G401 (cell line): ENCODE measurements around the gene DVL3. TPM values are rescaled to one million over a fixed set of nuclear protein-coding genes. Genes with fewer than 3 reads are reported as not detected.
"Not testable (repeated sequence)": the region's sequence is repeated elsewhere in the genome, so short reads cannot be mapped to it uniquely, and the experiment has no call there.

Source experiments
- DNase-seq: peaks from one replicate; pipeline ENCODE4 v3.0.0-alpha.2; 2015; ENCODE audit warnings: low spot score
- in situ Hi-C: cut with HindIII; loops from 2 replicates; pipeline ENCODE4 v1.10.0; 2016; ENCODE audit warnings: low sequenced_read_pairs, mixed read lengths
- total RNA-seq: library from RNA; depleted of rRNA; stranded (reverse); fragments of >200 nt; shearing (Covaris generic); gene quantifications from 2 replicates; pipeline ENCODE4 v1.2.3, GENCODE V29; 2014

Gene DVL3
- total RNA-seq, 1 experiment from 2014 or later = 47.0 TPM

DNA sequence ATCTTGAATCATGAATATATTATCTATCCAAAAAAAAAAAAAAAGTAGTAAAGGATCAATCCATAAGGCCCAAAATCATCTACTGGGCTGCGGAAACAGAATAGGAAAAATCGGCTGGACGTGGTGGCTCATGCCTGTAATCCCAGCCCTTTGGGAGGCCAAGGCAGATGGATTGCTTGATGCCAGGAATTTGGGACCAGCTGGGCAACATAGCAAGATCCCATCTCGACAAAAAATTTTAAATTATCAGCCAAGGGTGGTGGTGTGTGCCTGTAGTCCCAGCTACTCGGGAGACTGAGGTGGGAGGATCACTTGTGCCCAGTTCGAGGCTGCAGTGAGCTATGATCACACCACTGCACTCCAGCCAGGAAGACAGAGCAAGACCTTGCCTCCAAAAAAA lies 6.1 kb upstream of the DVL3 start:
- in situ Hi-C loops = no loop called here
- DNase-seq = no peak

DNA sequence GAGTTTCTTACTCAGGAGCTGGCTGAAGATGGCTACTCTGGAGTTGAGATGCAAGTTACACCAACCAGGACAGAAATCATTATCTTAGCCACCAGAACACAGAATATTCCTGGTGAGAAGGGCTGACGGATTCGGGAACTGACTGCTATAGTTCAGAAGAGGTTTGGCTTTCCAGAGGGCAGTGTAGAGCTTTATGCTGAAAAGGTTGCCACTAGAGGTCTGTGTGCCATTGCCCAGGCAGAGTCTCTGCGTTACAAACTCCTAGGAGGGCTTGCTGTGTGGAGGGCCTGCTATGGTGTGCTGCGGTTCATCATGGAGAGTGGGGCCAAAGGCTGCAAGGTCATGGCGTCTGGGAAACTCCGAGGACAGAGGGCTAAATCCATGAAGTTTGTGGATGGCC lies 5.4 kb upstream of the DVL3 start:
- in situ Hi-C loops, DNase-seq: not testable (repeated sequence)

DNA sequence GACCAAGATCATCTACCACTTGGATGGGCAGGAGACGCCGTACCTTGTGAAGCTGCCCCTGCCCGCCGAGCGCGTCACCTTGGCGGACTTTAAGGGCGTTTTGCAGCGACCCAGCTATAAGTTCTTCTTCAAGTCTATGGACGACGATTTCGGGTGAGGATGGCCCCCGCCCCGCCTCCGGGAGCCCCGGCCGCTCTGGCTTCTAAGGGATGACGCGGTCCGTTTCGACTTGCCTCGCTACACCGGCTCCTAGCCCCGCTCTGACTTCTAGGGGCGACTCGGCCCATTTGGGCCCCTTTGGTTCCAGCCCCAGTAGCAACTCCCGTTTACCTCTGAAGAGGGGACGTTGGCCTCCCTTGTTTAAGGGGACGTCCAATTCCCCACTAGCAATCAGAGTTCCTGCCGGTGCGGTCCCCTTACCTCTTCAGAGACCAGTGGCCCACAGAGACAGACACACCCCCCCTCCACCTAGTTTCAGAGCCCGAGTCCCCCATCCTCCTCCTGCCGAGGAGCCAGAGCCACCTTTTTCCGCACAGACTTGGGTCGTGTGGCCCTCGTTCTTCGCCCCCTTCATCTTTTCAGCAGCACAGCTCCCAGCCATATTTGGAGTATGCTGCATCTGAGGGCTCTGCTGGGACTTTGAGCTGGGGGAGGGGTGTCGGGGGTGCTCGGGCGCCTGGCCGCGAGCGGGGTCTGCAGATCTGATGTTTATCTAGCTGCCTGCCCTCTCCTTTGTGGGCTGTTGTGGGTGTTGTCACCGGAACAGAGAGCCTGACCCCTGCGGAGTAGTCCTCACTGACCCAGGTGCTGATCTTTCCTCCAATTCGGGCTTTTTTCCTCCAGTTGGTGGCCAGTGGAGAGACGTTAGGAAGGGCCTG lies 706 bp downstream of the DVL3 start:
- in situ Hi-C loops = no loop called here
- DNase-seq = no peak

DNA sequence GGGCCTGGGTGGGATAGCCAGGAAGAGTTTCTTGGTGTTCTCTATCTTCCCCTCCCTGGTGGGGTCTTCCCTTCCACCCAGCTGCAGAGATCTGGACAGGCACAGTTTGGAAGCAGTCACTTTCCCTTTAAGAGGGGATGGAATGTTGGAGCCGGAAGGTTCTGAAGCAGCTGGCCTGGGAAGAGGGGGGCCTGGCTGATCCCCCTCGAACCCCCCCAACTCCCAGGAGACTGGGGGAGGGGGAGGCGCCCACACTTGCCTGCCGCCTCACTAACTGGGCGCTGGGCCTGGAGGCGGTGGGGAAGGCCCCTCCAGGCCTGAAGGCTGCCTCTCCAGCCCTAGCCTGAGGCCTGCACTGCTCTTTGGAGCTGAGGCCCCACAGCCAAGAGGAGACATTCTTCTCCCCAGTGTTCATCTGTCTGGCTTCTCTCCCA lies 1.4 kb downstream of the DVL3 start:
- in situ Hi-C loops = no loop called here
- peak; percentile 28 for DNase-seq

DNA sequence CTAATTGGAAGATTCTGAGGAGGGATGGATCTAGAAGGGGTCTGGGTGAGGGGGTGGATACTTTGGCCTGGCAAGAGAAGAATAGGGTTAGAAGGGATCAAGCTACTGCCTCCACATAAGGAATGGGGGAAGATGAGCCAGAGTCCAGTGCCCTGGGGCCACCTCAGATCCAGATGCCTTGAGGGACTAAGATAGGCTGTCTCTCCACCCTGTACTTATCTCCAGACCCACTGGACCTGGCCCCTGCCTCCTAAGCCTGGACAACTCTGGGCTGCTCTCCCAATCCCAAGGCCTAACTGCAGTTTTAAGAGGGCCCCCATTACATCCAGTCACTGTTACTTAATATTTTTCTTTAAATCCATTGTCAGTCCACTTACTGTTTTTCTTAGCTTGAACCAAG lies 2.0 kb downstream of the DVL3 start:
- DNase-seq = no peak
- in situ Hi-C loops = no loop called here

DNA sequence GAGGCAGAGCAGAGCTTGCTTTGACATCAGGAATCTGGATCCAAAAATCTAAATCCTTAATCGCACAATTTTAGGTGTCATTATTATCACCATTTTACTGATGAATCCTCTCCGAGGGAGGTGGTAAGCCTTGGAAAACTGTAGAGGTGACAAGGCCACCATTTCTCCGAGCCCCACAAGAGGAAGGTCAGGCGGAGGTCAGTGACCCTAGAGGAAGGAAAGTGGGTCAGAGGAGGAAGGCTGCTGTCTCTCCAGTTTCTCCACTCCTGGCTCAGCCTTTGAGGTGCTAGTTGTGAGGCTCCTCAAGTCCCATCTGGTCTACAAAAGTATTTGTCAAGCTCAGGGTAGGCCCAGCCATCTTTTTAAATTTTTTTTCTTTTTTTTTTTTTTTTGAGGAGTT lies 3.2 kb downstream of the DVL3 start:
- in situ Hi-C loops = no loop called here
- DNase-seq = no peak

DNA sequence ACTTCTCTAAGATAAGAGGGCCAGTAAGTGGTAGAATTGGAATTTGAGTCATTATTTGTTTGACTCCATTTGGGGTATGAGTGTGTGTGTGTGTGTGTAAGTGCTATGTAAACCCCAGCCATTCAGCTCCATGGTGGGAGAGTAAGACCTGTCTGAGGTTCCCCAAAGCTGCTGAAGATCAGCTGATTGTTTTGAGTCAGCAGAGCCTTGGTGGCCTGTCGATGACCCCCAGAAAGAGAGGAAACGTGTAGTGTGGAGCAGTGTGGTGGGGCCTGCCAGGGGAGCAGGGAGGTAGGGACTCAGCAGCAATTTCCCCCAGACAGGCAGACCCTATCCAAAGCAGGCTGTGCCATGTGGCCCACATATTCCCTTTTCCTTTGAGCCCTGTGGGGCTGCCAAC lies 5.3 kb downstream of the DVL3 start:
- DNase-seq = no peak
- in situ Hi-C loops = no loop called here

DNA sequence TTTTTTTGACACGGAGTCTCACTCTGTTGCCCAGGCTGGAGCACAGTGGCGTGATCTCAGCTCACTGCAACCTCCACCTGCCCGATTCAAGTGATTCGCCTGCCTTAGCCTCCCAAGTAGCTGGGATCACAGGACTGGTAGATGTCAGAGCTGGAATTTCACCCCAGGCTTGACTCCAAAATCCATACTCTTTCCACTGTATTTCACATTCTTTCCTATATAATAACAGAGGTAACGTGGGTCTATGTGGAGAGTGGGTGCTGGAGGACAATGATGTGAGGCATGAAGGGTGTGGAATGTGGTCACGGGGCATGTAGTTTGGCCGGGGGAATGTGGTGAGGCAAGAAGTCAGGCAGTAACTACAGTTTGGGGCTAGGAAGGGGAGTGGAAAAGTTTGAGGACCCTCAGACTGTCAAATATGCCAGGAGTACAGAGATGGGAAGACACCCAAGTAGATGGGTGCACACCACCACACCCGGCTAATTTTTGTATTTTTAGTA lies 7.4 kb downstream of the DVL3 start:
- DNase-seq, in situ Hi-C loops: not testable (repeated sequence)

DNA sequence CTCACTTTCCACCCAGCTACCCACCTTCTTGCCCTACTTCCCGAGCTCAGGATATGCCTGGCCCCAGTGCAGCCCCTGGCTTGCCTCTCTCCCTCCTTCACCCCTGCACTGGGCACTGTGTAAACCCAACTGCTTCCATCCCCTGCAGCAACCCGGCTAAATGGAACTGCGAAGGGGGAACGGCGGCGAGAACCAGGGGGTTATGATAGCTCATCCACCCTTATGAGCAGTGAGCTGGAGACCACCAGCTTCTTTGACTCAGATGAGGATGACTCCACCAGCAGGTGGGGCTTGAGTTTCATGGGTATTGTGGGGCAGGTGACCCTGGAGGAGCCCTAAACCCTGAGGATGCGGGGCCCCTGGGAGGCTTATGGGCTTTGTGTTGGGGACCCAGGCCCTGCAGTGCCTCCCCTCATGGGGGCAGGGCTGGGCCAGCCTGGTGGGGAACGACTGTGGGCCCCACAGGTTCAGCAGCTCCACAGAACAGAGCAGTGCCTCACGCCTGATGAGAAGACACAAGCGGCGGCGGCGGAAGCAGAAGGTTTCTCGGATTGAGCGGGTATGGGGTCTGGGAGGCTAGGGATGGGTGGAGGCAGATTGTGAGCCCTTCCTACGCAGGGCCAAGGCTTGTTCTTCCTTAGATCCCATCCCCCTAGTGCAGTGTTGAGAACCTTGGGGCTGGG lies 9.6 kb downstream of the DVL3 start:
- no peak for DNase-seq
- in situ Hi-C loops = no loop called here

DNA sequence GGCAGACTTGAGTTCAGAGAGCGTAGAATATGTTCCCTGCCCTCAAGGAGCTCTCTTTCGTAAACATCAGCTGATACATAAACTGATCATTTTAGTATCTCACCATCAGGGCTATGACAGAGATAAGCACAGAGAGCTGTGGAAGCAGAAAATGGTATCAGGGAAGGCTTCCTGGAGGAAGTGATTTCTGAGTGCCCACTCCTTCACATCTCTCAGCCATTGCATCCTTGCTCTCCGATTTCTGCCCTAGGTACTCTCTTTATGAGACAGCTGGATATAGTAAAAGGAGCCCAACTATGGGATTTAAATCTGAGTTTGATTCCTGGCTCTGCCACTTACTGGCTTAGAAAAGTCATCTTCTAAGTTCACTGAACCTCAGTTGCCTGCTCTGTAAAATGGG lies 10.4 kb downstream of the DVL3 start:
- in situ Hi-C loops = no loop called here

DNA sequence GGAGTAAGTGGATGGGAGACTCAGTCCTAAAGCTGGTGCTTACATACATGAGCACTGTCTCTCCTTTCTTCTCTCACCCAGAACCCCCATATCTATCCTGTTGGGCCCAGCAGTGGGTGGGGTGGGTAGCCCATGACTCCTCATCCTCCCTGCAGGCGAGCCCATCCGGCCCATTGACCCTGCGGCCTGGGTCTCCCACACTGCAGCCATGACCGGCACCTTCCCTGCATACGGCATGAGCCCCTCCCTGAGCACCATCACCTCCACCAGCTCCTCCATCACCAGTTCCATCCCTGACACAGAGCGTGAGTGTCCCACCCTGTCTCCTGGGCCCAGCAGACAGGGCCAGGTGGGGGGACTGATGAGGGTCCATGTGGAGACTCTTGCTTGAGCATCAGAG lies 11.5 kb downstream of the DVL3 start:
- no peak for DNase-seq
- in situ Hi-C loops = no loop called here

More for the DNA sequence above, 10.4 kb downstream of the DVL3 start:
- no peak for DNase-seq

DNA sequence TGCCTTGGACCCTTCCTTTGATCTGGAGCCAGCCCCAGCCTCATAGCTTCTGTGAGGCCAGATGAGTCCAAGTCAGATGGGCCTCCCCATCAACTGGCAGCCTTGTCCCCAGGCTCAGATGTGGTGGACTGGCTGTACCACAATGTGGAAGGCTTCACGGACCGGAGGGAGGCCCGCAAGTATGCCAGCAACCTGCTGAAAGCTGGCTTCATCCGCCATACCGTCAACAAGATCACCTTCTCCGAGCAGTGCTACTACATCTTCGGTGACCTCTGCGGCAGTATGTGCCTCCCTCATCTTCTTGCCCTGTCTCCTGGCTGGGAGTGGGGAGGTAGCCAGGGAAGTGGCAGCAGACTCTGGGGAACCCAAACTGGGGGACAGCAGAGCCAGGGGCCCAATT lies 12.6 kb downstream of the DVL3 start:
- in situ Hi-C loops = no loop called here
- no peak for DNase-seq

DNA sequence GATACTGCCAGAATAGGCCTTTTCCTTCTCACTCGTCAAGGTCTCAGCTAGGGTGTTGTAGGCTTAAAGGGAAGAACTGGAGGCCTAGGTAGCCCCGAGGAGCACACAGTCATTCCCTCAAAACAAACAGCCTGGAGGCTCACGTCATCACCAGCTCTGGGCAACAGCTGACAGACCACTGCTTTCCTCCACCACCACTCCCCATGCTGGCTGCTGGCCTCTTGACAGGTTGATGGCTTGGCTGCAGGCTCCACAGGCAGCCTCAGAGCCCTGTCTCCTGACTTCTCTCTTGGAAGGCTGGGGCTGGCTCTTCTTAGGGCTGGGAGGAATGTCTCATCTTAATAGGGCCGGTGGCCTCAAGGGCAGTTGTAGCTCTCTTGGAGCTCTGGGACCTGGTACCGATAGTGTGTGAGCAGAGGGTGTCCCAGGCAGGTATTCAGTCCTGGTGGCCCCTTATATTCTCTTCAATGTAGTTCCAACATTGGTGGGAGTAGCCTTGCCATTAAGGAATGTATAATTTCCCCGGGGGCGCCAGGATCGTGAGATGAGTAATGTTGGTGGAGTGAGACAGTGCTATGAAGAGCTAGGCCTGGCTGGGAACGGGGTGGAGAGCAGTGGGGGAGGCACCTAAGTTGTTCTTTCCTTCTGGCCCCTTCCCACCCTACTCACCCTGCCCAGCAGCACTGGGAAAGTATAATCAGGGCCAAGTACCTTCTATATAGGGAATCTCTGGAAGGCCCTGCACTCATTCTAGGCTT lies 13.4 kb downstream of the DVL3 start:
- DNase-seq = no peak
- in situ Hi-C loops = no loop called here

DNA sequence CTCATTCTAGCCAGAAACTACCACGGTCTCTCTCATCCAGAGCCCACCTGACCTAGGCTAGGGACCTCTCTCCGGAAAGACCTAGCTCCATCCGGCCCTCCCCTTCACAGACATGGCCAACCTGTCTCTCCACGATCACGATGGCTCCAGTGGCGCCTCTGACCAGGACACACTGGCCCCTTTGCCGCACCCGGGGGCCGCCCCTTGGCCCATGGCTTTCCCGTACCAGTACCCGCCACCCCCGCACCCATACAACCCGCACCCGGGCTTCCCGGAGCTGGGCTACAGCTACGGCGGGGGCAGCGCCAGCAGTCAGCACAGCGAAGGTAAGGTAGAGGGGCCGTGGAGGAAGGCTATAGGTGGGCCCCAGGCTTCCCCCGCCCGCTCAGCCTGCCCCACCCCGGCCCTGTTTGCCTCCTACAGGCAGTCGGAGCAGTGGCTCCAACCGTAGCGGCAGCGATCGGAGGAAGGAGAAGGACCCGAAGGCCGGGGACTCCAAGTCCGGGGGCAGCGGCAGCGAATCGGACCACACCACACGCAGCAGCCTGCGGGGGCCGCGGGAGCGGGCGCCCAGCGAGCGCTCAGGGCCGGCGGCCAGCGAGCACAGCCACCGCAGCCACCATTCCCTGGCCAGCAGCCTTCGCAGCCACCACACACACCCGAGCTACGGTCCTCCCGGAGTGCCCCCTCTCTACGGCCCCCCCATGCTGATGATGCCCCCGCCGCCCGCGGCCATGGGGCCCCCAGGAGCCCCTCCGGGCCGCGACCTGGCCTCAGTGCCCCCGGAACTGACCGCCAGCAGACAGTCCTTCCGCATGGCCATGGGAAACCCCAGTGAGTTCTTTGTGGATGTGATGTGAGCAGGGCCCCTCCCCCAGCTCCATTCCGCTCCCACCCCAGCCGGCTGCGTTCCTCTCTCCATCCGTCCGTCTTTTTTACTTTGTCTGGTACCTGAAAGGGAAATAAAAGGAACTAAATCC lies 15.0 kb downstream of the DVL3 start:
- in situ Hi-C loops = no loop called here

DNA sequence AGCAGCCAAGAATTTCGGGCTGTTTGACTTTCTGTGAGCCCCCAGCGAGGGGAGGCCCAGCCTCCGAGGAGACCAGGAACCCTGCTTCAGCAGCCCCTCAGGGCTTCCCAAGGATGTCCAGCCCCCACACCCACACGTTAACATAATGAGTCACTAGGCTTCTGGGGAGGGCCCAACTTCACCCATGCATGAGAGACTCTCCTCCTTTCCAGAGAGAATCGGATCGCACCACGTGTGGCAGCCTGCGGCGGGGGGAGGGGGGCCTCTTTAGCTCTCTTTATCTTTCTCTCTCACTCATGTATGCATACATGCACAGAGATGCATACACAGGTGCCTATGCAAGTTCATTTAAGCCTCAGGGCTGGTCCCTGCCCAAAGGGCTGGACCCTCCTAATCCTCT lies 16.4 kb downstream of the DVL3 start:
- DNase-seq = no peak
- in situ Hi-C loops = no loop called here

More for the DNA sequence above, 15.0 kb downstream of the DVL3 start:
- DNase-seq = no peak

DNA sequence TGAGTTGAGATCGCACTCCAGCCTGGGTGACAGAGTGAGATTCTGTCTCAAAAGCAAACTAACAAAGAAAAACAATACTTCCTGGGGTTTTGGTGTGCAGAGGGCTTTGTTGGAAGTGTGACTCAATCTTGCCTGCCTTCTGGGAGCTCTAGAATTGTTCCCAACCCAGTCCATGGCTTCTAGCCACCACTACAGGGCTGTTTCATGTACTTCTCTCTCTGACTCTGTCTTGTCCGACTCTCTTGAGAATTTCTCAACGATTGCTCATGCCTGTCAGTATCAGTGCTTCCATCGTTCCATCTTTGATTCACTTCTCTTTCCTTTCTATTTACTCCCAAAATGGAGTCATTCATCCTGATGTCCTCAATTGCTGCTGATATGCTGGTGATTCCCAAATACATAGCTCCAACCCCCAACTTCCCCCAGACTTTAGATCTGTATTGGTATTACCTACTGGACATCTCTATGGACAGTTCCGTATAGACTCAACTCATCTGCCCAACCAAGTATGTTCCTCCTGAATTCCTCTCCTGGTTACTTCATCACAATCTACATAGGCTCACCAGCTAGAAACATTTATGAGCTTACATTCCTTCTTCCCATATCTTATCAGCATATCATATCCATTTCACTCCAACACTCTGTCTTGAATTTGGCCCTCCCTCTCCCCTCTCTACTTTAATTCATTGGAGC lies 17.6 kb downstream of the DVL3 start:
- in situ Hi-C loops = no loop called here
- no peak for DNase-seq

DNA sequence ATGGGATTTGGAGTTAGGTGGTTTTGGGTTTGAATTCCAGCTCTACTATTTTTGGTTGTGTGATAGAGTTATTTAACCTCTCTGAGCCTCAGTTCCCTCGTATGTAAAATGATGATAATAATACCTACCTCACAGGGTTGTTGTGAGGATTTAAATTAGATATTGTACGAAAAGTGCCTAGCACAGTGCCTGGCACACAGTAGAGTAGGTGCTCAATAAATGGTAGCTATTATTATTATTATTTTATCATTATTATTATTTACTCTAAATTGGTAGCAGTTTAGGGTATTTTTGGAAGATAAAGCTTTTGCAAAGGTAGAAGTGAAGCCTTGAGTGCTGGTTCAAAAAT lies 18.2 kb downstream of the DVL3 start:
- no peak for DNase-seq
- in situ Hi-C loops = no loop called here

DNA sequence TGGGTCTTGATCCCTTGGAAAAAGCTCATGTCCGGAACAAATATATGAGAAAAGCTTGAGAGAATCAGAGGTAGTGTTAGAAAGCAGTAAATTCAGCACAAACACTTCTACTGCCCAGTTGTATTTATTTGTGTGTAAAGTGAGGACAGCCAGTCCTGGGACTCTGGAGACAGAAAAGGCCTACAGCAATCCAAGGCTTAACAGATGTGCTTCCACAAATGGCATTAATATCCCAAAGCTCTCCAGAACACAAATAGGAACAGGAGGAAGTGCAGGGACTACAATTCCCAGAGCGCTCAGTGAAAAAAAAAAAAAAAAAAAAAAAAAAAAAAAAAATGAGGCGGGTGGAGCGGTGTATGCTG lies 19.1 kb downstream of the DVL3 start:
- no peak for DNase-seq
- in situ Hi-C loops = no loop called here
